ENCODE data around the gene PIGZ. TPM values are rescaled to one million over a fixed set of nuclear protein-coding genes. Genes with fewer than 3 reads are reported as not detected.
A peak's percentile ranks its signal among the peaks of the same experiment; 100 is the strongest.

PIGZ gene
- total RNA-seq, 2 donors from 2014 or later = 0.22 to 0.31 TPM

GRCh38 chr3:196938124-196938523 lies 30.5 kb downstream of the PIGZ start:
- peak overlapping the region; percentile 26 for H3K27ac Mint-ChIP-seq
- no peaks in the 10 kb centered on the region for H3K9me3 Mint-ChIP-seq
- TF ChIP-seq, protein P1, sequence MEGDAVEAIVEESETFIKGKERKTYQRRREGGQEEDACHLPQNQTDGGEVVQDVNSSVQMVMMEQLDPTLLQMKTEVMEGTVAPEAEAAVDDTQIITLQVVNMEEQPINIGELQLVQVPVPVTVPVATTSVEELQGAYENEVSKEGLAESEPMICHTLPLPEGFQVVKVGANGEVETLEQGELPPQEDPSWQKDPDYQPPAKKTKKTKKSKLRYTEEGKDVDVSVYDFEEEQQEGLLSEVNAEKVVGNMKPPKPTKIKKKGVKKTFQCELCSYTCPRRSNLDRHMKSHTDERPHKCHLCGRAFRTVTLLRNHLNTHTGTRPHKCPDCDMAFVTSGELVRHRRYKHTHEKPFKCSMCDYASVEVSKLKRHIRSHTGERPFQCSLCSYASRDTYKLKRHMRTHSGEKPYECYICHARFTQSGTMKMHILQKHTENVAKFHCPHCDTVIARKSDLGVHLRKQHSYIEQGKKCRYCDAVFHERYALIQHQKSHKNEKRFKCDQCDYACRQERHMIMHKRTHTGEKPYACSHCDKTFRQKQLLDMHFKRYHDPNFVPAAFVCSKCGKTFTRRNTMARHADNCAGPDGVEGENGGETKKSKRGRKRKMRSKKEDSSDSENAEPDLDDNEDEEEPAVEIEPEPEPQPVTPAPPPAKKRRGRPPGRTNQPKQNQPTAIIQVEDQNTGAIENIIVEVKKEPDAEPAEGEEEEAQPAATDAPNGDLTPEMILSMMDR (conservative IDR thresholded peaks at IDR 0.05) = no peak
- Histone ChIP-seq H3K4me1 (ENCODE audit: control insufficient read depth, insufficient read depth, low read length) (no peaks in the 10 kb centered on the region), H3K27ac (ENCODE audit: low read depth, low read length) (no peak overlapping the region), H3K9ac (ENCODE audit: extremely low read depth, low read length, poor library complexity, severe bottlenecking) (no peak overlapping the region), H3K36me3 (ENCODE audit: control insufficient read depth, insufficient read depth, low read length) (peaks cover 73% of the 10 kb centered on the region), H3K27me3 (ENCODE audit: control insufficient read depth, insufficient read depth, low read length, poor library complexity, severe bottlenecking) (no peaks in the 10 kb centered on the region), H3K4me3 (ENCODE audit: low read length) (no peak overlapping the region), H3K9me3 (ENCODE audit: control insufficient read depth, low read length) (no peaks in the 10 kb centered on the region)
- H3K36me3 Mint-ChIP-seq (ENCODE audit: low read depth) = peaks cover 60% of the 10 kb centered on the region
- peaks cover 12% of the 10 kb centered on the region for H3K4me1 Mint-ChIP-seq
- 89 to 100% methylated on average over 1 to 2 of the region's 2 CpGs for WGBS, 2 experiments (ENCODE audit: insufficient coverage in 1 of 2, insufficient read length in 1 of 2)
- H3K27me3 Mint-ChIP-seq (ENCODE audit: insufficient read depth) = no peaks in the 10 kb centered on the region
- H3K4me3 Mint-ChIP-seq = no peak overlapping the region
- no peak for DNase-seq

- peaks cover 92% of the 10 kb centered on the region for H3K36me3 ChIP-seq (ENCODE audit: control insufficient read depth, insufficient read depth, low read length)
- Mint-ChIP-seq H3K27ac (no peak overlapping the region), H3K4me3 (no peak overlapping the region), H3K36me3 (ENCODE audit: low read depth) (peaks cover 77% of the 10 kb centered on the region), H3K9me3 (no peaks in the 10 kb centered on the region), H3K27me3 (ENCODE audit: insufficient read depth) (no peaks in the 10 kb centered on the region), H3K4me1 (peaks cover 9% of the 10 kb centered on the region)
- no peaks in the 10 kb centered on the region for H3K9me3 ChIP-seq (ENCODE audit: control insufficient read depth, low read length)
- no peaks in the 10 kb centered on the region for H3K27me3 ChIP-seq (ENCODE audit: control insufficient read depth, insufficient read depth, low read length, poor library complexity, severe bottlenecking)
- TF ChIP-seq, protein P1 (conservative IDR thresholded peaks at IDR 0.05) = no peak
- no peak overlapping the region for H3K9ac ChIP-seq (ENCODE audit: extremely low read depth, low read length, poor library complexity, severe bottlenecking)
- H3K4me1 ChIP-seq (ENCODE audit: control insufficient read depth, insufficient read depth, low read length) = no peaks in the 10 kb centered on the region
- no peak overlapping the region for H3K27ac ChIP-seq (ENCODE audit: low read depth, low read length)
- no peak overlapping the region for H3K4me3 ChIP-seq (ENCODE audit: low read length)
- WGBS, 2 experiments (ENCODE audit: insufficient coverage in 1 of 2, insufficient read length in 1 of 2) = 94 to 100% methylated on average over 1 to 3 of the region's 3 CpGs
- DNase-seq = no peak
Measured at GRCh38 chr3:196936288-196936687, 32.3 kb downstream of the PIGZ start.

- Mint-ChIP-seq H3K4me1 (peaks cover 2% of the 10 kb centered on the region), H3K27me3 (ENCODE audit: insufficient read depth) (no peaks in the 10 kb centered on the region), H3K9me3 (no peaks in the 10 kb centered on the region), H3K4me3 (no peak overlapping the region), H3K36me3 (ENCODE audit: low read depth) (peaks cover 88% of the 10 kb centered on the region), H3K27ac (no peak overlapping the region)
- TF ChIP-seq, protein P1 (conservative IDR thresholded peaks at IDR 0.05) = no peak
- Histone ChIP-seq H3K9ac (ENCODE audit: extremely low read depth, low read length, poor library complexity, severe bottlenecking) (no peak overlapping the region), H3K4me1 (ENCODE audit: control insufficient read depth, insufficient read depth, low read length) (no peaks in the 10 kb centered on the region), H3K4me3 (ENCODE audit: low read length) (no peak overlapping the region), H3K27ac (ENCODE audit: low read depth, low read length) (no peak overlapping the region), H3K9me3 (ENCODE audit: control insufficient read depth, low read length) (no peaks in the 10 kb centered on the region), H3K36me3 (ENCODE audit: control insufficient read depth, insufficient read depth, low read length) (peaks cover 89% of the 10 kb centered on the region), H3K27me3 (ENCODE audit: control insufficient read depth, insufficient read depth, low read length, poor library complexity, severe bottlenecking) (no peaks in the 10 kb centered on the region)
- 96% methylated on average over 3 of the region's 3 CpGs; no CpG with 5 or more reads in 1 of the 2 experiments for WGBS, 2 experiments (ENCODE audit: insufficient coverage in 1 of 2, insufficient read length in 1 of 2)
- no peak for DNase-seq
Measured at GRCh38 chr3:196932600-196932999, 36.0 kb downstream of the PIGZ start.
